Stimulated activated naive CD4-positive, alpha-beta T cell treated with Interleukin-2 at 50 U/mL for 16 hours (primary cell): ENCODE results near the gene NELFA.

Experiments used
- DNase-seq: peaks from one replicate; lab custom pipeline; 2025; lab: John Stamatoyannopoulos, UW

The NELFA gene

GRCh38 chr4:1982124-1983052 lies 26.4 kb downstream of the NELFA start:
- no peak for DNase-seq

DNA sequence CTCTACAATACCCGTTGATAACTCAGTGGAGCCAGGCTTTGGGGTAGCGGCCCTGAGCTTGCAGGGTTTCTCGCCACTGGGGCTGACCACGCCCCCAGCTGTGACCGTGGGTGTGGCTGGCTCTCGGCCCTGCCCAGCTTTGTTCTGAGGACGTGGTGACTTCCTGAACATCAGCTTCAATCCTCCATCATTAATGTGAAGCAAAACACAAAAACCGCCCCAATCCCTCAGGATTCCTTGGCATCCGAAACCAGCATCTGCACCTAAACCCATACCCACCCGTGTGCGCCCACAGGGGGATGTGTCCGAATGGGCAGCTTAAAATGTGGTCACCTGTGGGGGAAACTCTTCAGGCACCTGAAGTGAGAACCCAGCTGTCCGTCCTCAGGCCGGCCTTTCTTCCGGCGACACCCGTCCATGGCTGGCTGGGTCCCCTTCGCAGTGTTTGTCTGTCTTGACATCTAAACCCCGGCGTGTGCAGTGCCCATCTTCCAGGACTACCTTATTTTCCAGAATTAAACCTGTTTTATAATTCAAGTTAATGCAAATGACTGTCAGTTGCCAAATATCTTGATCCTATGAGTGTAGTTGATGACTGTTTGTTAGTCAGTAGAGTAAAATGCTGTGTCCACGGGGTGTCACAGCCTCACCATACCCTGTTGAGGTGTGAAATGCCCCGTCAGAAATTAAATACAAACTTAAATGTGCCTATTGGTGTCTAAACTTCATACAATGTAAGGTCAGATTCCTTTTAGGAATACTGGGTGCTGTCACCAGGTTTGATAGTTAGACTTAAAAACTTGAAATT lies 27.3 kb downstream of the NELFA start:
- no peak for DNase-seq

GRCh38 chr4:1980561-1981041 lies 28.2 kb downstream of the NELFA start:
- DNase-seq: no peak

DNA sequence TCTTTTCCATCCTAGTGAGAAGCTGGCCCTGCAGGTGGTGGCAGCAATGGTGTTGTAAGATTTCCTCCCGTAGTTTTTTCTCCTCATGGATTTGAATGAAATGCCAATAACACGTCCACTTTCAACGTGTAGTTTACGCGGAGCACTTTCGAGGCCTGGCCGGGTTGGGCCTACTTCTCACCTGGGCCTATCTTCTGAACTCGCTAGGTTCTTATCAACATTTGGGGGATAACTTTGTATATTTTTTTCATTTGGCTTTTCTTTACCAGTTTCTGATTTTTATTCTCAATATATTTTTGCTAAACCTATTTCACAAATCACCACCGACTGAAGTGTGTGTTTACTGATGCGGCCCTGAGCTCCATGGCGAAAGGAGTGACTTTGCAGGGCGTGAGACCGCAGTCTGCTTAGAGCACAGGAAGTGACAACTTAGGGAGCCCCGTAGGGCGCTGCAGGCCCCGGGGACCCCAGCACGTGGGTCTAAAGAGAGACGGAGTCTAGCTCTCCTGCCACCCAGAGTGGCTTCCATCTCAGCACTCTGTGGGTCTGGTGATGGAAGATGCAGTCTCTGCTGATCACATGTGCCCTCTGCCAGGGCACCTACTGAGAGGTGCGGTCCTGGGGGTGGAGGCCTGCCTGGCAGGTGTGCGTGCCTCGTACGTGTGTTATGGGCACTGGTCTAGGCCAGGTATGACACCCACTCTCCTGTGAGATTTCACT lies 29.1 kb downstream of the NELFA start:
- DNase-seq: no peak

- no peak for DNase-seq
These were observed 29.9 kb downstream of the NELFA start for GRCh38 chr4:1978741-1979476.

DNA sequence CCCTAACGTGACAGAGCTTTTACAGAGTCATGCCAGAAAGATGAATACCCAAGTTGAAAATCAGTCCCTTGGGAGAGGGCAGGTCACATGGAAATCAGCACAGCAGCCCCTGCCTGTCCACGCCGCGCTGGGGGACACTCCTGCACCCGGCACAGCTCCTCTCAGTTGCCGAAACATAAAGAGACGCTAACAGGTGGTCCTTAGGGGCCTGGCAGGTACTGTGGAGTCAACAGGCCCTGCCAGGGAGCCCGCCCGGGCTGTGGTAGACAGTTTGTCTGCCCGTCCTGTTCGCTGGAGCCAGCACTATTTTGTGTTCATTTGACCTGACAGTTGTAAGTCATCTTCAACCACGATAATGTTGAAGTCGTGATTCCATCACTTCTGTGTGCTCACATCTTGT lies 30.5 kb downstream of the NELFA start:
- DNase-seq: no peak

GRCh38 chr4:1976416-1977352 lies 32.1 kb downstream of the NELFA start:
- no peak for DNase-seq

DNA sequence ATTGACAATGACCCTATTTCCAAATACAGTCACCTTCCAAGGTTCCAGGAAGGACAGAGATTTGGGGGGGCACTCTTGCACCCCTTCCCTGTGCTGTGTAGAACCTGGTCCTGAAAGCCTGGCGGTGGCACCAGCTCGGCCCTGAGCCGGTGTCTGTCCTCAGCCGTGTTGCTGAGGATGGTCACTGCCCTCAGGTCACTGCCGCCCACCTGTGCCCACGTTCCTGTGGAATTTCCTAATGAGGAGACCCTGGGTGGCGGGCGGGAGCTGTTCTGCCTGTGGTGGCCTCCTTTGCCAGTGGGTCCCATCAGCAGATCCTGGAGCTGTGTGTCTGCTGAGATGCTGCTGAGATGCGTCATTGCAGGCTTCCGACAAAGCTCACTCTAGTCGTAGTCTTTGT lies 32.9 kb downstream of the NELFA start:
- DNase-seq: no peak

DNA sequence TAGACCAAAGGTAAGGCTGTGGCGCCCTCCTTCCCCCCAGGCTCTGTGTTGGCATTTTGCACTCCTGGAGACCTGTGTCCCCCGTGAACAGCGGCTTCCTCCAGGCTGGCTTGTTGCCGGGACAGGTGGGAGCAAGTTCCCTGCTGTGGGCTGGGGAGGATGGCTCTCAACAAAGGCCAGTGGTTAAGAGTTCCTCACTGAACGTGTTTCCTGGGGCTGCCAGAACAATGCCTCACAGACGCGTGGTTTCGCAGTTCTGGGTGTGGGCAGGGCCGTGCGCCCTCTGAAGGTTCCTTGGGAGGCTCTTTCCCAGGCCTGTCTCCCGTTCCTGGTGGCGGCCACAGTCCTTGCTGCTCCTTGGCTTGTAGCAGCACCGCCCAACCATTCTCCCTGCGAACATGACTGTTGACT lies 33.4 kb downstream of the NELFA start:
- DNase-seq: no peak

- no peak for DNase-seq
These were observed 33.9 kb downstream of the NELFA start for GRCh38 chr4:1974840-1975239.

- no peak for DNase-seq
These were observed 35.1 kb downstream of the NELFA start for GRCh38 chr4:1973661-1974060.

GRCh38 chr4:1973218-1973617 lies 35.6 kb downstream of the NELFA start:
- no peak for DNase-seq

DNA sequence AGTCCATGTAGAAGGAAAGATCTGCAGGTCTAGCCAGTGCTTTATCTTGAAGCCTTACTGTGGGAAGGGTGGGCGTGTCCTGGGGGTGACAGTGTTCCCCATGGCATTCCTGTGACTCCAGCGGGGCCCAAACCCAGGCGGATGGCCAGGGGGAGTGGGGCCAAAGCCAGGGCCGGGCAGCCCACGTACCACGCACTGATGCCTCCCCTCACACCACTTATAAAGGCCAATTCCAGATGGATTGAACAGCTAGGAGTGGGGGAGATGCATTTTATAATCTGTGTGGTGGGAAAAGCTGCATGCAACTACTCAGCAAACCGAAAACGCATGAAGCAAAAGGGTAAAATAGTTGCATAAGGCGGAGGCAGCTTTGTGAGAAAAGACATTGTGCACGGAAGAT lies 36.4 kb downstream of the NELFA start:
- DNase-seq: no peak

DNA sequence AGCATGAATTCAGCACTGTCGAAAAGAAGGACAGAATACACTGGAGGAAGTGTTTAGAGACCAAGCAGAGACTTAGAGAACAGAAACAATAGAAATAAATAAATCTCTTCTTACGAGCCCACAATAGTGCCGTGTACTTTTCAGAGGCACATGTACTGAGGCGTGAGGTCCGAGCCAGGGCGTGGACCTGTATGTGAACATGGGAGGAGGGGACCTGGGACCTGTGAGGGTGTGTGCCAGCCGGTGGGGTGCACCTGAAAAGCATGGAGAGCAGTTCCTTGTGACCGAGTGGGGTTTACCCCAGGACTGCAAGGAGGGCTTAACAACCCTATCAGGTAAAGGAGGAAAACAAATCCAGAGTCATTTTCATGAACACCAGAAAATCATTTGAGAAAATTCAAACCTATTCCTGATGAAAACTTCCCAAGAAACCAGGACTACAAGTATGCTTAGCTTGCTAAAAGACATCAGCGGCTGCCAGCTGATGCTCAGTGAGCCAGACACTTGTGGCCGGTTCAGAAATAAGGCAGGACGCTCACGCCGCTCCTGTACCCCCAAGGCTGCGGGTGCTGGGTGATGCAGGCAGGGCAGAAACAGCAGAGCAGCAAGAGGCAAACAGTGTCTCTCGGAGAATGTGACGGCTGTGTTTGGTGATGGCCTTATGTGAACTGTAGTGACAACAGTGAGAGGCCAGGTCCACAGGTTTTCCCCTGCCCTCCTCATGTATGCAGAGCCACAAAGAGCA lies 37.1 kb downstream of the NELFA start:
- DNase-seq: no peak

GRCh38 chr4:1970926-1971325 lies 37.8 kb downstream of the NELFA start:
- no peak for DNase-seq

DNA sequence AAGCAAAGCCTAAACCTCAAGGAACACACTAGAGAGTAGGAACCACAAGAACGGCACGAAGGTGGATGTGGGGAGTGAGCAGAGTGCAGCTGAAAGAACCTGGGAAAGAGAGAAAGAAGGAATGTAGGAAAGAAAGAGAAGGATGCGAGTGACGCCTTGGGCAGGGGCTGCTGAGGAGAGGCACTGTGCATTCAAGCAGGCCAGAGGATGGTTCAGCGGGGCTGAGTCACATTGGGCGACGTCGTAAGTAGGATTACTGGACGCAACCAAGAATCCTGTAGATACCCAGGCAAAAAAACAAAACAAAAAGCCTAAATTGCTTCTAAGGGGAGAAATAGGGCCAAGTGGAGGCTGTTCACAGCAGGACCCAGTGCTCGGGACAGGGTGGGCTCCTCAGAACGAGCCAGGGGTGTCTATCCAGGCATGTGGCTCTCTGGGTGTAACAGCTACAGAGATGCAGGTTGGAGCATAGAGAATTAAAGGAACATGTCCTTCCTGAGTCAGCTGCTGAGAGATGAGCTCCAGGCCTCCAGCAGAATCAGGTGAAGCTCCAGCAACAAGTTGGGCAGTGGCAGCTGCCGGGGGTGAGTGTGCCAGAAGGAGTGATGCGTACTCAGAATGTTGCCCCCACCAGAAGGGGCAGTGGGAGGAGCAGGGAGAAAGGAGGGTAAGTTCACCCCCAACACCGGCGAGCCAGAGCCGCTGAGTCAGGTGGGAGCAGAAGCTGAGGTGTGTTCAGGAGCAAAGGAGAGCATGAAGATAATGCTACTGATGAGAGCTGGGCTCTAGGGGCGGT lies 38.6 kb downstream of the NELFA start:
- no peak for DNase-seq

GRCh38 chr4:1968686-1969295 lies 40.0 kb downstream of the NELFA start:
- DNase-seq: no peak

DNA sequence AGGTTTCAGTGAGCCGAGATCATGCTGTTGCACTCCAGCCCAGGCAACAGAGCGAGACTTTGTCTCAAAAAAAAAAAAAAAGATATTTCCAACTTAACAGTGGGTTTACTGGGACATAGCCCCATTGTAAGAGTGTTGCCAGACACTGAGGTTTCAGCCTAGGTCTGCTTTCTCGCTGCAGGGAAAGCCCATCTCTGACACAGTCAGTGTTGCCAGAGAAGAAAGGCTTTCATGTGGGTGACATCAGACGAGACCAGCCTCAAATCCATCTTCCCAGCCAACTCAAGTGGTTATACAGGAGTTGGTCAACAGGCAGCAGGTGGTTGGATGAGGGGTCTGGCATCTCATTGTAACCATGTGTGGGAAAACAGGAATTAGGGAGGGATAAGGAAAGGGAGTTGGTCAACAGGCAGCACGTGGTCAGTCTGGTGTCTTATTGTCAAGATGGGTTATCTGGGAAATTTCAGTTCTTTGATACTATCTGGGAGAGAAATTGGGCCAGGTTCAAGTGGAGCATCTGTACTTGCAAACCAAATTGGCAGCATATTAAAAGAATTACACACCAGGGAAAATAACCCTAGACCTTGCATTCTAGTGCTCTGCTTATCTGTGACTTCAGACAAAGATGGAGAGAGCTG lies 41.1 kb downstream of the NELFA start:
- no peak for DNase-seq
